BLaER1 (cell line): ENCODE measurements around the gene RHPN2.
A peak's percentile ranks its signal among the peaks of the same experiment; 100 is the strongest.

Source experiments
- H3K27ac ChIP-seq: shearing (Covaris generic); formaldehyde crosslinking; 2 replicates; pipeline ENCODE4 v1.8.1; 2022
- H3K27me3 ChIP-seq: shearing (Covaris generic); formaldehyde crosslinking; 2 replicates; pipeline ENCODE4 v1.8.1; 2022
- H3K36me3 ChIP-seq: shearing (Covaris generic); formaldehyde crosslinking; 2 replicates; pipeline ENCODE4 v1.8.1; 2022
- H3K4me1 ChIP-seq: shearing (Covaris generic); formaldehyde crosslinking; 2 replicates; pipeline ENCODE4 v1.8.1; 2022
- H3K4me2 ChIP-seq: shearing (Covaris generic); formaldehyde crosslinking; 2 replicates; pipeline ENCODE4 v1.8.1; 2022
- H3K4me3 ChIP-seq: shearing (Covaris generic); formaldehyde crosslinking; 2 replicates; pipeline ENCODE4 v1.8.1; 2022
- H3K9ac ChIP-seq: shearing (Covaris generic); formaldehyde crosslinking; 2 replicates; pipeline ENCODE4 v1.8.1; 2022
- H3K9me3 ChIP-seq: shearing (Covaris generic); formaldehyde crosslinking; 2 replicates; pipeline ENCODE4 v1.8.1; 2022
- H4K20me1 ChIP-seq: shearing (Covaris generic); formaldehyde crosslinking; 2 replicates; pipeline ENCODE4 v1.8.1; 2022
- Cebpa-rat ChIP-seq: shearing (Covaris generic); IDR thresholded peaks from 2 replicates; pipeline ENCODE4 v1.8.1; 2022

RHPN2 gene

DNA sequence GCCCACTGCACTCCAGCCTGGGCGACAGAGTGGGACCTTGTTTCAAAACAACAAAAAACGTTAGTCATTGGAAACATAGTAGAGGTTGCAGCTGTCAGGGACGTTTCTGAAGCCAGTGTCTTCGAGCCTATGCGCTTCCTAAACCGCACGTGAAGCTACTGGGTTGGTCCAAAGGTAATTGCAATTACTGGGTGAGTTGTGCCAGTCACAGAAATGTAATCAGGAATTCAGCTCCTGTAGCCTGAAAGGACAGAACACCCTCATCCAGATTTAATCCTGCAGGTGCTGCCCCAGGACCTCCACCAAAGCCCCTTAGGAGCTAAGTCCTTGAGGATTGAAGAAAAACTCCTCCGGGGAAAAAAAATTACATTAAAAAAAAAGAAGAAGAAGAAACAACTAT, 2.4 kb upstream of the RHPN2 start:
- TF ChIP-seq Cebpa-rat = no peak
- H3K4me1 ChIP-seq = peaks cover 19% of the 10 kb centered on the region
- no peaks in the 10 kb centered on the region for H3K9me3 ChIP-seq
- no peaks in the 10 kb centered on the region for H3K36me3 ChIP-seq
- H3K9ac ChIP-seq = no peak overlapping the region
- H3K27ac ChIP-seq = no peak overlapping the region
- peaks cover 23% of the 10 kb centered on the region for H4K20me1 ChIP-seq
- H3K4me2 ChIP-seq = no peak overlapping the region
- H3K4me3 ChIP-seq = no peak overlapping the region
- peaks cover 30% of the 10 kb centered on the region for H3K27me3 ChIP-seq

DNA sequence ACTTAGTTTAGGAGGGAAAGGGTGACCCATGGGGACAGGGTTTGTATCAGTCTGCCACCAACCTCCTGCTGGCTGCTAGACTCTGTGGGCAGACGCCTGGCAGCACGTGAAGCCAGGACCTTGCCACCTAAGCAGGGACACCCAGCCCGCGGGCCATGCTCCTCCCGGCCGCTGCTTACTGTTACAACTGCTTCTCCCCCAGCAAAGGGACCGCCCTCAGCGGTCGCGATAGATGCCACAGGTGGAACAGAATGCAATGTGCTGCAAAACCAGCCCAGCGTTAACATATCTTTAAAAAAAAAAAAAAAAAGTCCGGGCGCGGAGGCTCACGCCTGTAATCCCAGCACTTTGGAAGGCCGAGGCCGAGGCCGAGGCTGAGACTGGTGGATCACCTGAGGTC, 1.9 kb upstream of the RHPN2 start:
- peaks cover 26% of the 10 kb centered on the region for H4K20me1 ChIP-seq
- no peak overlapping the region for H3K4me3 ChIP-seq
- no peak overlapping the region for H3K9ac ChIP-seq
- no peak overlapping the region for H3K4me2 ChIP-seq
- no peaks in the 10 kb centered on the region for H3K36me3 ChIP-seq
- H3K27me3 ChIP-seq = peaks cover 30% of the 10 kb centered on the region
- TF ChIP-seq Cebpa-rat = no peak
- no peak overlapping the region for H3K27ac ChIP-seq
- H3K9me3 ChIP-seq = no peaks in the 10 kb centered on the region
- H3K4me1 ChIP-seq = peaks cover 20% of the 10 kb centered on the region

DNA sequence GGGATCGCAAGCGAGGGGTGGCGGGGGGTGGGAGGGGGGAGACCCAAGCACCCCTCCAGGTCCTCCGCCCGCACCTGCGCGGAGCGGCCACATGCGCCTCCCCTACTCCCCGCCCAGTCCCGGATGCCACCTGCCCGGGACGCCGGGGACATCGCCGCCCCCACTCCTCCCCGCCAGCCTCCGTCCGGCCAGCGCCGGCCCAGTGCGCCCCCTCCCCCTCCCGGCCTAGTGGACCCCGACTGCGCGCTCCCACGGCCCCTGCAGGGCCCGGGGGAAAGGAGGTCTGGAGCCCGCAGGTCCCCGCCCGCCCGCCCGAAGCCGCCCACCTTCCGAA, 263 bp downstream of the RHPN2 start:
- Histone ChIP-seq H3K4me2 (peak overlapping the region; percentile 81), H3K4me1 (peaks cover 20% of the 10 kb centered on the region), H3K9me3 (no peaks in the 10 kb centered on the region), H3K9ac (no peak overlapping the region), H3K36me3 (no peaks in the 10 kb centered on the region), H3K27me3 (peaks cover 30% of the 10 kb centered on the region), H3K4me3 (peak overlapping the region; percentile 62), H4K20me1 (peaks cover 26% of the 10 kb centered on the region), H3K27ac (no peak overlapping the region)
- TF ChIP-seq Cebpa-rat = no peak

DNA sequence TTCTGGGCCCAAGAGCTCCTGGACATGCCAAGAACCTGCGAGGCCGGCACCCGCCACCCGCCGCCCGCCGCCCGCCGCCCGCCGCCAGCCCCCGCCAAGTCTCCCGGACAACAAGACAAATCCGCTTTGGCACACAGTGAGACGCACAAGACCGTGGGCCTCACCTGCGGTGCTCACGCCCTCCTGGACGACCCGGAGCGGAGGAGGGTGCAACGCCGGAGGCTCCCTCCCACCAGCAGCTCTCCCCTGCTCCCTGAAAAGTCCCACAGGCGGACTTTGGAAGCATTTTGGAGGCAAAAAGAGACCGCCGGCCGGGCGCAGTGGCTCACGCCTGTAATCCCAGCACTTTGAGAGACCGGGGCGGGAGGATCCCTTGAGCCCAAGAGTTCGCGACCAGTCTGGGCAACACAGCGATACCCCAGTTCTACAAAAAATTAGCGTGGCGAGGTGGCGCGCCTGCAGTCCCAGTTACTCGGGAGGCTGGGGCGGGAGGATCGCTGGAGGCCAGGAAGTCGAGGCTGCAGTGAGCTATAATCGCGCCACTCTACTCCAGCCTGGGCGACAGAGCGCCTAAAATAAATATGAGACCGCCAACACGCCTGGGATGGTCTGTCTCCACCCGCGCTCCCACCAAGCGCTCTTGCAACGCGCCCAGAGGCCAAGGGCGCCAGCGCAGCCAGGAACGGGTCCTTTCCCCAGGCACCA, 783 bp downstream of the RHPN2 start:
- peaks cover 26% of the 10 kb centered on the region for H4K20me1 ChIP-seq
- H3K27ac ChIP-seq = no peak overlapping the region
- no peaks in the 10 kb centered on the region for H3K36me3 ChIP-seq
- H3K9ac ChIP-seq = no peak overlapping the region
- H3K4me3 ChIP-seq = peak overlapping the region; percentile 62
- TF ChIP-seq Cebpa-rat = no peak
- peaks cover 20% of the 10 kb centered on the region for H3K4me1 ChIP-seq
- H3K4me2 ChIP-seq = peak overlapping the region; percentile 81
- H3K27me3 ChIP-seq = peaks cover 30% of the 10 kb centered on the region
- no peaks in the 10 kb centered on the region for H3K9me3 ChIP-seq

DNA sequence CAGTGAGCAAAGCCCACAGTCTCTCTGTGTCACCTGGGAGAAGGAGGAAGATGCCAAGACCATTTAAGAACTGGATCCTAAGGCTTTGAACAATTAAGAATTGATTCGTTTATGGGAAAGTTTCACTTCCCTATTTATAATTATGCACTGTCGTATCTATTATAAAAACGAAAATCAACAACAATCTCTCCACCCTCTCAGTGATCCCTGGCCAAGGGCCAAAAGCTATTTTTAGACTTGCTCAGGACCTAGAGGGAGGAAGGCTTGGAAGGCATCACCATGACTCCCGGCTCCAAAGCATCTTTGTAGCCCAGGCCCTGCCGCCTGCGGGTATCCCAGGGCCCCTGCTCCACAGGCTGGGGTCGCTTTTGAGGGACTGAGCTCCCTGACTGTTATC, 1.3 kb downstream of the RHPN2 start:
- Histone ChIP-seq H4K20me1 (peaks cover 26% of the 10 kb centered on the region), H3K9ac (no peak overlapping the region), H3K27me3 (peaks cover 30% of the 10 kb centered on the region), H3K4me1 (peaks cover 20% of the 10 kb centered on the region), H3K4me2 (peak overlapping the region; percentile 81), H3K36me3 (no peaks in the 10 kb centered on the region), H3K9me3 (no peaks in the 10 kb centered on the region), H3K4me3 (peak overlapping the region; percentile 62), H3K27ac (no peak overlapping the region)
- TF ChIP-seq Cebpa-rat = no peak

DNA sequence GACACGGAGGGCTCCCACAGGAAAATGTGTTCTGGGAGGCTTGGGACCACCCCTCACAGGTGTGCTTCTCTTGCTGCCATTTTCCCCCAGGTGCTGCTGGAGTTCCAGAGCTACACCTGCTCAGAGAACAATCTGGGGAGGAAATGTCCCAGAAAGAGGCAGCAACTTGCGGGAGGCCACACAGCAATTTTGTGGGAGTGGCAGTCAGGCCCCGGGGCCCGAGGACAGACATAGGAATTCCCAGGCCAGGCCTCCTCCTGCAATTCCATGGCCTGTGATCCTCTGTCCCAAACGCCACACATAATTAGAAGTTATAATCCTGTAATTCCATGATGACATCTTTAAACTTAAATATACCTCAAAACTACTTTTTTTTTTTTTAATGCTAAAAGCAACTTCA, 1.8 kb downstream of the RHPN2 start:
- TF ChIP-seq Cebpa-rat = no peak

DNA sequence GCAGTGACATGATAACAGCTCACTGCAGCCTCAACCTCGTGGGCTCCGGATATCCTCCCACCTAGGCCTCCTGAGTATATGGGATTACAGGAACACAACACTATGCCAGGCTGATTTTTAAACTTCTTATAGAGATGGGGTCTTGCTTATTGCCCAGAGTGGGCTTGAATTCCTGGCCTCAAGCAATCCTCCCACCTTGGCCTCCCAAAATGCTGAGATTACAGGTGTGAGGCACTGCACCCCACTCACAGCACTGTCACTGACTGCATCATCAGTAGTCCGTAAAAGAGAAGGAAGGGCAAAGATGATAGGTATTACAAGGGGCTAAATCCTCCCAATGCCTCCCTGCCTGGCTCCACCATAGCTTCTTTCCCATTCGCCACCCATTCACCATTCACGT, 4.1 kb downstream of the RHPN2 start:
- no peak overlapping the region for H3K9ac ChIP-seq
- no peak overlapping the region for H3K4me2 ChIP-seq
- H3K36me3 ChIP-seq = no peaks in the 10 kb centered on the region
- peaks cover 26% of the 10 kb centered on the region for H4K20me1 ChIP-seq
- TF ChIP-seq Cebpa-rat = no peak
- peaks cover 20% of the 10 kb centered on the region for H3K4me1 ChIP-seq
- H3K27me3 ChIP-seq = peaks cover 30% of the 10 kb centered on the region
- no peaks in the 10 kb centered on the region for H3K9me3 ChIP-seq
- no peak overlapping the region for H3K27ac ChIP-seq
- no peak overlapping the region for H3K4me3 ChIP-seq

More for the DNA sequence above, 1.8 kb downstream of the RHPN2 start:
- Histone ChIP-seq H3K4me3 (peak overlapping the region; percentile 62; the same call in 1 of the 2 replicates), H3K27me3 (peaks cover 30% of the 10 kb centered on the region), H3K9me3 (no peaks in the 10 kb centered on the region), H3K4me2 (peak overlapping the region; percentile 81), H3K36me3 (no peaks in the 10 kb centered on the region), H4K20me1 (peaks cover 26% of the 10 kb centered on the region), H3K27ac (no peak overlapping the region), H3K4me1 (peaks cover 20% of the 10 kb centered on the region), H3K9ac (no peak overlapping the region)

DNA sequence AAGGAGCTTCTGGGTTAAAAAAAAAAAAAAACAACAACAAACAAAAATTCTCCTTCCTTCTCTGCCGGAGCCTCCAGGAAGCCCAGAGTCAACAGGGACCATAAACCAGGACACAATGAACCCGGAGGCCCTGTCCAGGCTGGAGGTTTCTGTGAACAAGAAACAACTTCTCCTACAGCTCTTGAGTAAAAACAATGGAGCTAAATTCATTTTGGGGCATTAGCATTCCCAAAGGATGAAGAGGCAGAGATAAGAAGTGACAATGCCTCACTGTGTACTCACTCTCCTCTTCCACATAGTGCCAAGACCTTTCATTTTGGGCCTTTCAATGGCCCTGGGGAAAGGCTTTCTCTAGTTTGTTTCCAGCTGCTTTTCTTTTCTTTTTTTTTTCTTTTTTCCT, 9.0 kb downstream of the RHPN2 start:
- no peaks in the 10 kb centered on the region for H3K27me3 ChIP-seq
- TF ChIP-seq Cebpa-rat = no peak
- H3K4me2 ChIP-seq = no peak overlapping the region
- peaks cover 7% of the 10 kb centered on the region; the same call in 1 of the 2 replicates for H4K20me1 ChIP-seq
- no peak overlapping the region for H3K9ac ChIP-seq
- H3K36me3 ChIP-seq = no peaks in the 10 kb centered on the region; the same call in 1 of the 2 replicates
- no peaks in the 10 kb centered on the region for H3K4me1 ChIP-seq
- H3K9me3 ChIP-seq = no peaks in the 10 kb centered on the region
- H3K27ac ChIP-seq = no peak overlapping the region
- no peak overlapping the region for H3K4me3 ChIP-seq

DNA sequence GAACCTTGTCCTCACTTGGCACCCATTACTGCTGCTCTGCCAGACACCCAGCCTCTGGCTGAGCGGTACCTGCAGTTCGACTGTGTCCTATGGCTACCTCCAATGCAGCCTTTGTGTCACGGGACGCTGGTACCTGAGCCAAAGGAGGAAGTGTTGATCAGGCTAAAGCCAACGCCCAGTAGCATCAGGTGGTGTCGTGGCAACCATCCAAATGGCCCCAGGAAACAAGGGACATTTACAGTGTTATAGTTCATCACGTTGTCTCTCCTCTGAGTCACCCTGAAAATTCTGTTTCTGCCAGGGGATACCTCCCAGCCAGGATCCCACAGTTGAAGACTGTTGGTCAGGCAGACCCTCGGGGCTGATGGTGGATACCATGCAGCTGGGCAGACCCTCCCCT, 10.1 kb downstream of the RHPN2 start:
- H3K9me3 ChIP-seq = no peaks in the 10 kb centered on the region
- H3K27me3 ChIP-seq = no peaks in the 10 kb centered on the region
- TF ChIP-seq Cebpa-rat = no peak
- H3K4me1 ChIP-seq = no peaks in the 10 kb centered on the region
- no peak overlapping the region for H3K4me2 ChIP-seq
- H4K20me1 ChIP-seq = peaks cover 13% of the 10 kb centered on the region
- H3K36me3 ChIP-seq = no peaks in the 10 kb centered on the region; the same call in 1 of the 2 replicates
- H3K9ac ChIP-seq = no peak overlapping the region
- no peak overlapping the region for H3K4me3 ChIP-seq
- no peak overlapping the region for H3K27ac ChIP-seq

DNA sequence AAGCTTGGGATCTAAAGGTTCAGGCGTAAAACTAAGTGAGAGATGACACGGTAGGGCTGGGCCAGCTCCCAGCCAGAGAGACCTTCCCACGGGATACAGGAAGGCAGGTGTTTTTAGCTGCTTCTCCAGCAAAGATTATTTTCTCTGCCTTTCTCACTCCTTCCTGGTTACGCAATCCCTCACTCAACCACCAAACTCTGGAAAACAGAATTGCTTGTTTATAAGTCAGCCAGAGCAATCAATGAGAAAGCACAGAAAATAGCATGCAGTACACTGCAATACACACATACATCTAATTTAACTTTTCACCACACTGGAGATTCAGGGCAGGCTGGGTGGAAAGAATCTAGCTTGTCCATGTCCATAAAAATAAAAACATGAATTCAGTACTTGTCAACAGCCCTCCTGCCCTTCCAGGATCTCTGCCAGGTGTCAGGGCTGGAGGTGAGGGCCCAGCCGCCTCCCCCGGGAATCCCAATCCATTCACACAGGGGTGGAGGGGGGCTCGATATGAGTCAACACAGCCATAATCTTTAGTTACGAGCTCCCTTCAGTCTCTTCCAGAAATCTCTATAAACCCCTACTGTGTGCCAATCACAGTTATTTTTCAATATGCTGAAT, 12.2 kb downstream of the RHPN2 start:
- H3K9me3 ChIP-seq = no peaks in the 10 kb centered on the region
- no peaks in the 10 kb centered on the region for H3K4me1 ChIP-seq
- no peak overlapping the region for H3K4me3 ChIP-seq
- no peak overlapping the region for H3K27ac ChIP-seq
- H3K27me3 ChIP-seq = no peaks in the 10 kb centered on the region
- H3K9ac ChIP-seq = no peak overlapping the region
- H3K36me3 ChIP-seq = no peaks in the 10 kb centered on the region; the same call in 1 of the 2 replicates
- peaks cover 18% of the 10 kb centered on the region; the same call in 1 of the 2 replicates for H4K20me1 ChIP-seq
- TF ChIP-seq Cebpa-rat = peak; percentile 78
- no peak overlapping the region for H3K4me2 ChIP-seq
